Neural cell (in vitro differentiated cells): ENCODE measurements around the gene SEPTIN1. TPM values are rescaled to one million over a fixed set of nuclear protein-coding genes. Genes with fewer than 3 reads are reported as not detected.

Experiments
- H2AFZ ChIP-seq: fragments of 200-600, 300-800 bp; sonication (generic), shearing (Covaris generic); 2 replicates; pipeline ENCODE4 v1.6.0; 2014; ENCODE audit warnings: low read depth, mild to moderate bottlenecking, antibody characterized with exemption, low read length, moderate library complexity
- H3F3A ChIP-seq: fragments of 200-600 bp; shearing (Covaris generic); 2 replicates; pipeline ENCODE4 v1.6.1; 2016; ENCODE audit warnings: mild to moderate bottlenecking, moderate library complexity, mixed read lengths, antibody characterized with exemption, low read length; ENCODE audit not compliant: insufficient read depth, poor library complexity, severe bottlenecking
- H3K27ac ChIP-seq: fragments of 200-600, 300-800 bp; sonication (generic), shearing (Covaris generic); 2 replicates; pipeline ENCODE4 v1.5.1; 2014; ENCODE audit warnings: mild to moderate bottlenecking, low read length, moderate library complexity
- H3K27me3 ChIP-seq: fragments of 300-800, 200-600 bp; sonication (generic), shearing (Covaris generic); 2 replicates; pipeline ENCODE4 v1.6.0; 2014; ENCODE audit warnings: mild to moderate bottlenecking, low read depth, low read length, moderate library complexity; ENCODE audit not compliant: insufficient read depth
- H3K36me3 ChIP-seq: fragments of 300-800, 200-600 bp; sonication (generic), shearing (Covaris generic); 2 replicates; pipeline ENCODE4 v1.5.1; 2014; ENCODE audit warnings: mild to moderate bottlenecking, antibody characterized with exemption, low read length, moderate library complexity; ENCODE audit not compliant: insufficient read depth
- H3K4me2 ChIP-seq: fragments of 300-800, 200-600 bp; sonication (generic), shearing (Covaris generic); 2 replicates; pipeline ENCODE4 v1.6.0; 2014; ENCODE audit warnings: mild to moderate bottlenecking, low read length
- H3K4me3 ChIP-seq: fragments of 300-800, 200-600 bp; sonication (generic), shearing (Covaris generic); 2 replicates; pipeline ENCODE4 v1.5.1; 2014; ENCODE audit warnings: mild to moderate bottlenecking, low read length, moderate library complexity
- H3K79me2 ChIP-seq: fragments of 200-600 bp; shearing (Covaris generic); replicated peaks from 2 replicates; pipeline ENCODE4 v1.6.0; 2014; ENCODE audit warnings: mild to moderate bottlenecking, low read length, moderate library complexity; ENCODE audit not compliant: insufficient read depth
- H3K9ac ChIP-seq: fragments of 300-800, 200-600 bp; sonication (generic), shearing (Covaris generic); 2 replicates; pipeline ENCODE4 v1.6.1; 2016; ENCODE audit warnings: mild to moderate bottlenecking, low read length, mixed read lengths
- H3K9me2 ChIP-seq: fragments of 200-600 bp; shearing (Covaris generic); 2 replicates; pipeline ENCODE4 v1.6.1; 2016; ENCODE audit warnings: mild to moderate bottlenecking, low read length, mixed read lengths; ENCODE audit not compliant: insufficient read depth
- H3K9me3 ChIP-seq: fragments of 200-600, 300-800 bp; sonication (generic), shearing (Covaris generic); 2 replicates; pipeline ENCODE4 v1.6.1; 2016; ENCODE audit warnings: mild to moderate bottlenecking, mixed run types, low read length, moderate library complexity, mixed read lengths
- H4K20me1 ChIP-seq: fragments of 200-600 bp; shearing (Covaris generic); 2 replicates; pipeline ENCODE4 v1.6.1; 2016; ENCODE audit warnings: mild to moderate bottlenecking, mixed run types; ENCODE audit not compliant: insufficient read depth
- CTCF ChIP-seq: fragments of 450-650 bp; IDR thresholded peaks from 2 replicates; pipeline ENCODE4 v1.5.1; 2014; ENCODE audit warnings: antibody characterized with exemption, mild to moderate bottlenecking, moderate library complexity; ENCODE audit not compliant: poor library complexity, severe bottlenecking
- EP300 ChIP-seq: fragments of 450-650 bp; conservative IDR thresholded peaks from 2 replicates; pipeline ENCODE4 v1.6.1; 2014; ENCODE audit warnings: antibody characterized with exemption, mild to moderate bottlenecking, moderate library complexity; ENCODE audit not compliant: poor library complexity, severe bottlenecking
- EZH2 ChIP-seq: fragments of 200-600, 300-800 bp; shearing (Covaris generic), sonication (generic); IDR thresholded peaks from 2 replicates; pipeline ENCODE4 v1.6.1; 2014; ENCODE audit warnings: antibody characterized with exemption, low read length, borderline replicate concordance, mild to moderate bottlenecking; ENCODE audit not compliant: insufficient read depth, poor library complexity, severe bottlenecking
- MXI1 ChIP-seq: fragments of 450-650 bp; conservative IDR thresholded peaks from 2 replicates; pipeline ENCODE4 v1.6.1; 2014; ENCODE audit warnings: antibody characterized with exemption, mild to moderate bottlenecking; ENCODE audit not compliant: poor library complexity, severe bottlenecking
- POLR2AphosphoS5 ChIP-seq: IDR thresholded peaks from 2 replicates; pipeline ENCODE4 v1.6.1; 2012
- RAD21 ChIP-seq: fragments of 450-650 bp; conservative IDR thresholded peaks from 2 replicates; pipeline ENCODE4 v1.6.1; 2014; ENCODE audit warnings: antibody characterized with exemption, mild to moderate bottlenecking, moderate library complexity
- REST ChIP-seq: IDR thresholded peaks from 2 replicates; pipeline ENCODE4 v1.6.1; 2012; ENCODE audit warnings: borderline replicate concordance
- SMC3 ChIP-seq: fragments of 450-650 bp; conservative IDR thresholded peaks from 2 replicates; pipeline ENCODE4 v1.6.1; 2014; ENCODE audit warnings: antibody characterized with exemption, mild to moderate bottlenecking, moderate library complexity; ENCODE audit not compliant: poor library complexity
- TAF1 ChIP-seq: IDR thresholded peaks from 2 replicates; pipeline ENCODE4 v1.6.1; 2012; ENCODE audit warnings: low read depth
- polyA plus RNA-seq: library from polyadenylated mRNA; depleted of rRNA; stranded (reverse); fragments of >200 nt; gene quantifications from 2 replicates; pipeline ENCODE4 v1.2.3, GENCODE V29; 2014

The SEPTIN1 gene
- polyA plus RNA-seq, 1 donor from 2014 or later, result 0.38 TPM

GRCh38 chr16:30380803-30381208 is 1.6 kb downstream of the SEPTIN1 start:
- H2AFZ ChIP-seq, result no peak overlapping the region
- no peaks in the 10 kb centered on the region for H4K20me1 ChIP-seq
- no peak overlapping the region for H3K9ac ChIP-seq
- H3K36me3 ChIP-seq, result no peaks in the 10 kb centered on the region
- H3K9me3 ChIP-seq, result no peaks in the 10 kb centered on the region
- no peaks in the 10 kb centered on the region for H3K27me3 ChIP-seq
- peaks cover 5% of the 10 kb centered on the region for H3K79me2 ChIP-seq
- TF ChIP-seq TAF1 (no peak), POLR2AphosphoS5 (no peak), EP300 (no peak), RAD21 (no peak), SMC3 (no peak), MXI1 (no peak), EZH2 (no peak), CTCF (no peak), REST (no peak)
- no peak overlapping the region for H3K4me2 ChIP-seq
- no peaks in the 10 kb centered on the region for H3F3A ChIP-seq
- H3K4me3 ChIP-seq, result no peak overlapping the region
- no peak overlapping the region for H3K27ac ChIP-seq
- H3K9me2 ChIP-seq, result no peaks in the 10 kb centered on the region

GRCh38 chr16:30380072-30380802 is 2.1 kb downstream of the SEPTIN1 start:
- TF ChIP-seq REST (no peak), CTCF (no peak), TAF1 (no peak), RAD21 (no peak), EZH2 (no peak), POLR2AphosphoS5 (no peak), SMC3 (no peak), MXI1 (no peak), EP300 (no peak)
- H3K36me3 ChIP-seq, result no peaks in the 10 kb centered on the region
- peaks cover 5% of the 10 kb centered on the region for H3K79me2 ChIP-seq
- no peak overlapping the region for H3K4me2 ChIP-seq
- H3F3A ChIP-seq, result no peaks in the 10 kb centered on the region
- peak overlapping the region; percentile 98 for H3K4me3 ChIP-seq
- H3K9me2 ChIP-seq, result no peaks in the 10 kb centered on the region
- peak overlapping the region; percentile 20 for H3K9ac ChIP-seq
- no peaks in the 10 kb centered on the region for H4K20me1 ChIP-seq
- H3K27ac ChIP-seq, result no peak overlapping the region
- H3K9me3 ChIP-seq, result no peaks in the 10 kb centered on the region
- H2AFZ ChIP-seq, result no peak overlapping the region
- H3K27me3 ChIP-seq, result no peaks in the 10 kb centered on the region
